Stimulated activated CD4-positive, alpha-beta T cell treated with anti-CD3 and anti-CD28 coated beads, Interleukin-12 subunit alpha, Interleukin-12 subunit beta, amount 100 ng/mL, for 24 hours (primary cell): ENCODE data around the gene PRF1.
"Not testable (repeated sequence)": the region's sequence is repeated elsewhere in the genome, so short reads cannot be mapped to it uniquely, and the experiment has no call there.

Experiments used
- DNase-seq, 2 experiments: peaks; one replicate each; pipeline ENCODE4 v3.0.0-alpha.2; 2020; ENCODE audit warnings: low read depth in 2 of 2

The PRF1 gene

GRCh38 chr10:70617798-70618568 is 15.4 kb upstream of the PRF1 start:
- no peak for DNase-seq

DNA sequence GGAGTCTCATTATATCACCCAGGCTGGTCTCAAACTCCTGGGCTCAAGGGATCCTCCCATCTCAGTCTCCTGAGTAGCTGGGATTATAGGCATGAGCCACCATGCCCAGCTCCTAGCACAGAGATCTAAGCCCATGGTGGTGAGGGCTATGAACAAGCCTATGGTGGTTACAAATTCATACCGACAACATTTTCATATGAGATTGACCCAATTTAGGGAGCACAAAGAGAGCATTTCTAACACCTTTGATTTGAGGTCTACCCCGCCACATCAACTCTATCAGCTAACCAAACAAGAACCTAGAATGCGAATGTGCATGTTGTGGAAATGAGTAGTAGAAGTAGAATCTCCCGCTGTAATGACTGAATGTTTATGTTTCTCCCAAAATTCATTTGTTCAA is 14.2 kb upstream of the PRF1 start:
- no peak for DNase-seq

DNA sequence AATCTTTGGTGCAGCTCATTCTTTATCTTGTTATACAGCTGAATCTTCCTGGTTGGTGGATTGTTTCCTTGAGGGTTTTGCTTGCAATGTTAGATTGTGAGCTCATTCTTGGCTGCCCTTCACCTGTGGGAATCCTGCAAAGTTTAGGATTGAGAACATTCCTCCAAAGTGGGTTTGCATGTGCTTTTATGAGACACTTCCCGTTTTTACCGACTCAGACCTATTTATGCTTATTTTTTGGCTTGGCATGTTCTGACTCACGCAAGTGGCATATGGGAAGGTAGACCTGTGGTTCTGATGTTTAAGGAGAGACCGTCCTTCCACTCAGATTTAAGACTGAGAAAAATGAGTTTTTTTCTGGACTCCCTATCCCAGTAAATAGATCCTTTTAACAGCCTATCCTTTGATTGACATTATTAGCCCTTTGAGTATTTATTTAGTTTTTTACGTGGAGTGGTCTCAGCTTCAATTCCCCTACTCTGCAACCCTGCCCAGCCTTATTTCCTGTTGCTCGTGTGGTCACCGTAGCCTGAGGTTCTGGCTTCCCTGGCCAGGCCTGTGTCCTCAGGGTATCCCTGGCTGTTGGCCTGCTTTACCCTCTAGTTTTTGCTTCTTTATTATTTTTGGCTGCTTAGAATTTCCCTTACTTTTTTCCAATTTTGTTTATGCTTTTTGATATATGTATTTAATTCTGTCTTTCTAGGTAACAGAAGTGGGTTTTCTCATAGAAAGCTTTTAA is 13.4 kb upstream of the PRF1 start:
- no peak for DNase-seq

DNA sequence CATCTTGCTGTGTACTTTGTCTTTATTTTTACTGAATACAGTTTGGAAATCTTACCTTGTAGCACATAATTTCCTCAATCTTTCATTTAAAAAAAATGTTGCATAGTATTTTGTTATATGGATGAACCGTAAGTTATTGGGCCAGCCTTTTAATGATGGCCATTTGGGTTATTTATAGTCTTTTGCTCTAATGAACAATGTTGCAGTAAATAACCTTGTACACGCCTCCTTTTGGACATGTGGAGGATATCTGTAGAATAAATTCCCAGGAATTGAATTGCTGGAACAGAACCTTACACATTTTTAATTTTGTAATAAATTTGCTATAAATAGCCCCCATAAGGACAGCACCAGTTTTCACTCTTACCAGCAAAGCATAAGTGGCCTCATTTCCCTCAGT is 12.7 kb upstream of the PRF1 start:
- no peak for DNase-seq

GRCh38 chr10:70614364-70614763 is 11.8 kb upstream of the PRF1 start:
- DNase-seq: not testable (repeated sequence)

GRCh38 chr10:70613941-70614340 is 11.4 kb upstream of the PRF1 start:
- no peak for DNase-seq

- DNase-seq: no peak
Observed at GRCh38 chr10:70607936-70608335, 5.4 kb upstream of the PRF1 start.

DNA sequence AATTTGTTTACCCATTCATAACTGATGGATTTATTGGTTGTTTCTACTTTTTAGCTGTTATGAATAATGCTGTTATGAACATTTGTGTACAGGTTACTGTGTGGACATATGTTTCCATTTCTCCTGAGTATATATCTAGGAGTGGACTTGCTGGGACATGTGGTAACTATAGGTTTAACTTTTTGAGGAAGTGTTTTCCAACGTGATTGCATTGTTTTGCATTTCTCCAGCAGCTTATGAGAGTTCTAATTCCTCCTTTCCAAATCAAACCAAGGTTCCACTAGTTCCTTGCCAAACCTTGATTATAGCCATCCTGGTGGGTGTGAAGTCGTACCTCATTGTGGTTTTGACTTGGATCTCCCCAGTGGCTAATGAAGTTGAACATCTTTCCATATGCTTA is 2.6 kb upstream of the PRF1 start:
- no peak for DNase-seq

- no peak for DNase-seq
Observed at GRCh38 chr10:70604106-70604505, 1.6 kb upstream of the PRF1 start.

- no peak for DNase-seq
Observed at GRCh38 chr10:70603449-70603801, 884 bp upstream of the PRF1 start.

GRCh38 chr10:70601746-70602145 is 795 bp downstream of the PRF1 start:
- DNase-seq: no peak

DNA sequence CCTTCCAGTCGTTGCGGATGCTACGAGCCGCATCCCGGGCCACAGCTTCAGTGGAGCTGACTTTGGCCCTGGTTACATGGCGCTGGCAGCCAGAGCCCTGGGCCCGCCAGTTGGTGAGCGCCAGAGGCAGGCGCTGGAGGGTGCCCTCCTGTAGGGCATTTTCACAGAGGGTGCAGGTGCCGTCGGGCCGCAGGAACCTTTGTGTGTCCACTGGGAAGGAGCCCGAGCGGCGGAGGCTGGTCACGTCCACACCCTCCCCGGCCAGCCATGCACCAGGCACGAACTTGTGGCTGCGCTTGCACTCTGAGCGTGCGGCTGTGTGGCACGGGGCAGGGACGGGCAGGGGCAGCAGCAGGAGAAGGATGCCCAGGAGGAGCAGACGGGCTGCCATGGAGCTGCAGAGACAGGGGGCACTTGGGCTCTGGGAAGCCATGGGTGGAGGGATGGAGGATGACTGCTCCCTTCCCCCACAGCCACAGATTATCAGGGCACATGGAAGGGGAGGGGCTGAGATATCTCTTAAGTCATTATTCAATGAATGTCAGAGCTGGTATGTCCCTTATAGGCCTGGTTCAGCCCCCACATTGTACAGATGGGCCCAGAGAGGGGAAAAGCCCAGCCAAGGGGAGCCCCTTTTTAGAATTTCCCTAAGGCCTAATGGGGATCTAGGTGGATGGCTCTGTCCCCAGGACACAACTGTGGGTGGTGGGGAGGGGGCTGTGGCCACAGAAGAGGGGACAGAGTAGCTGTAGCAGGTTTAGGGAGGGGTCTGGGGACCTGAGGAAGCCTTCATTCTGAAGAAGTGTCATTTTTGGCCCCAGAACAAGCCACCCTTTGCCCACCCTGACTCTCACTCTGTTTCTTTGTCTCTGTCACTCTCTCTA is 1.8 kb downstream of the PRF1 start:
- DNase-seq: no peak

DNA sequence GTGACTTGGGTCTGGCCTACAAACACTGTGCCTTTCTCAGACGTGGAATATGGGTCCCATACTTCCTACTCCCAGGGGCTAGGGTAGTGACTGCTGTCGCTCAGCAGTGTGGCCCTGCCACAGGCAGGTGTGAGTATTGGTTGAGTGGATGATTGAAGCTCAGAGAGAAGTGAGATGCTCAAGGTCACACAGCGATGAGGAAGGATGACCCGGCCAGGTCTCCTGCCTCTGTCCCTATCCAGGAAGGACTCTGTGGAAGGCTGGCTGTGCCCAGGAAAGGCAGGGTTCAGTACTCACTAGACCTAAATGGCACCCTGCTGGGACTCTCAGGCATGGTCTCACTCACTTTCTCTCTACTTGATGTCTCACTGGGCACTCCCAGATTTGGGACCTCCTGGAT is 2.8 kb downstream of the PRF1 start:
- no peak for DNase-seq

DNA sequence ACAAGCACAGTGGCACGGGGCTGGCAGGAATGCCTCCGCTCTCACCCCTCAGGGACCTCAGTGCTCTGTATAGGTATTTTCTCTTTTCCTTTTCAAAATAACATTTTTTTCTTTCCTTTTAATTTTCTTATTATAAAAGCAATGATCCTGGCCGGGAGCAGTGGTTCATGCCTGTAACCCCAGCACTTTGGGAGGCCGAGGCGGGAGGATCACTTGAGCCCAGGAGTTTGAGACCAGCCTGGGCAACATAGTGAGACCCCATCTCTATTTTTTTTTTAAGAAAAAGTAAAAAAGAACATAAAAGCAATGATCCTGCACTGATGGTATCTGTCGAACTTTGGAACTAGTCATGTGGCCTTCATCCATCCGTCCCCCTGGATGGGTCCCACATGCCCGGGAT is 3.2 kb downstream of the PRF1 start:
- DNase-seq: no peak

GRCh38 chr10:70598857-70599295 is 3.7 kb downstream of the PRF1 start:
- DNase-seq: no peak

DNA sequence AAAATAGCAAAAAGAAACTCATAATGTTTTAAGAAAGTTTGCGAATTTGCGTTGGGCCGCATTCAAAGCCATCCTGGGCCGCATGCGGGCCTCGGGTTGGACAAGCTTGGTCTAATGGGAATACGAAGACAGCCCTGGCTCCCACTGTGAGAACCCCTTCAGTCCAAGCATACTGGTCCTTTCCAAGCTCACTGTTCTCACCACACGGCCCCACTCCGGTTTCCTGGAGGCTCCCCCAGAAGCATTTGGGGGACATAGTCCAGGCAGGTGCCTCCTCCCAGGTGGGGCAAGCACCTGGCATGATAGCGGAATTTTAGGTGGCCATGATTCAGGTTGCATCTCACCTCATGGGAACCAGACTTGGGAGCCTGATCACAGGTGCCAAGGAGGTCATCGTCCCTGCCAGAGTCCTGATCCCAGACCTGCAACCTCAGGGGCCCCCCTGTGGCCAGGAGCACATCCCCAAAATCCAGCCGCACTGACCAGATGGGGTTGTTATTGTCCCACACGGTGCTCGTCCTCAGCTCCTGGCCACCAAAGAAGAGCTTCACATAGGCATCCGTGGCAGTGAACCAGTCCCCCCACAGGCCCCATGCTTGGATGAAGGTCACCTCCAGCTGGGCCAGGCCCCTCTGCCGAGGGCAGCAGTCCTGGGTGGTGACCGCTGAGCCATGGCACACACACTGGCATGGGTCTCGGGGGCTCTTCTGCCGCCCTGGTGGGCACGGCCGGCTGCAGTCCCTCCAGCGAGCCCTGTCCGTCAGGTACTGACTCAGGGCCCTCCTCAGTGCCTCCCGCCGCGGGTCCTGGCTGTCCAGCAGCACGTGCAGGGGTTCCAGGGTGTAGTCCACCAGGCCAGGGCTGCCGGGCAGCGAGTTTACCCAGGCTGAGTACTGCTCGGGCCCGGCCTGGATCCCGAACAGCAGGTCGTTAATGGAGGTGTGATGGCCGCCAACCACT is 4.4 kb downstream of the PRF1 start:
- DNase-seq: no peak

GRCh38 chr10:70596860-70597809 is 5.4 kb downstream of the PRF1 start:
- DNase-seq: no peak

GRCh38 chr10:70596110-70596798 is 6.3 kb downstream of the PRF1 start:
- no peak for DNase-seq

GRCh38 chr10:70595566-70596016 is 7.0 kb downstream of the PRF1 start:
- DNase-seq: no peak
